22Rv1 (cell line): Measurements from ENCODE around the gene LACTB.

Source experiments
- CTCF ChIP-seq: fragments of 450-650 bp; IDR thresholded peaks from 2 replicates; pipeline ENCODE4 v1.5.1; 2017; ENCODE audit warnings: mild to moderate bottlenecking
- ZFX ChIP-seq: fragments of 450-650 bp; IDR thresholded peaks from 2 replicates; pipeline ENCODE4 v1.6.1; 2017; ENCODE audit warnings: antibody characterized with exemption, borderline replicate concordance

DNA sequence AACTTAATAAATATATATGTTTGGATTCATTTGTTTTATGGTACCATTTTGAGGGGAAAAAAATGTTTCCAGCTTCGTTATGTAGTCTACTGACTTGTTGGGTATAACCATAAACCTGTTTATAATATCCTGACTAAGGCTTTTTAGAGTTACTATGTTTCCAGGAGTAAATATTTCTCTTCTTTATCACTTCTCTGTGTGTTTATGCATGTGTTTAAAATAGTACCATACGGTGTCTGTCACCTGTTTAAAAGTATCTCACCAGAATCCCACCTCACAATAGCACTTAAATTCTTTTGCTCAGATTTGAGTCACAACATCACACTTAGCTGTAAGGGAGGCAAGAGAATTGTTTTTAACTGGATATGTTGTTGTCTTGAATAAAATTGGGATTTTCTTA is 15.1 kb downstream of the LACTB start:
- no peak for TF ChIP-seq CTCF
- no peak for TF ChIP-seq ZFX
